ENCODE data around the gene ASPSCR1.

GRCh38 chr17:82007495-82008257 is 30.2 kb downstream of the ASPSCR1 start:
- TF ChIP-seq CTCF (IDR thresholded peaks at IDR 0.05 in 2 of 3, conservative IDR thresholded peaks at IDR 0.05 in 1 of 3; ENCODE audit: insufficient read depth in 2 of 3, low read depth in 1 of 3, low read length in 3 of 3) (peak in 1 of 3 experiments; percentile 66; a peak in 2 of 6 replicates), POLR2A (conservative IDR thresholded peaks at IDR 0.05) (no peak), SMARCA5 (IDR thresholded peaks at IDR 0.05) (no peak), ZNF785 (CRISPR knock-in tag; IDR thresholded peaks at IDR 0.05) (no peak), ZNF311 (CRISPR knock-in tag; IDR thresholded peaks at IDR 0.05) (no peak), HDAC2 (IDR thresholded peaks at IDR 0.05) (no peak), SFPQ (IDR thresholded peaks at IDR 0.05; ENCODE audit: low read depth, low read length) (no peak), KDM5B (IDR thresholded peaks at IDR 0.05; ENCODE audit: insufficient replicate concordance, low read depth, low read length) (no peak), DLX4 (CRISPR knock-in tag; IDR thresholded peaks at IDR 0.05) (no peak), E2F6 (IDR thresholded peaks at IDR 0.05; ENCODE audit: borderline replicate concordance in 1 of 2, extremely low read depth in 1 of 2, insufficient read depth in 1 of 2, insufficient read length in 1 of 2, low read depth in 1 of 2, low read length in 1 of 2, poor library complexity in 1 of 2, severe bottlenecking in 1 of 2) (no peak), TAF1 (IDR thresholded peaks at IDR 0.05; ENCODE audit: control insufficient read depth, extremely low read depth, insufficient read depth, low read length, severe bottlenecking) (no peak), UBTF (IDR thresholded peaks at IDR 0.05; ENCODE audit: borderline replicate concordance in 1 of 2, low read depth in 2 of 2, low read length in 2 of 2) (no peak), ZNF24 (IDR thresholded peaks at IDR 0.05) (no peak)
- TF ChIP-seq, protein P1, sequence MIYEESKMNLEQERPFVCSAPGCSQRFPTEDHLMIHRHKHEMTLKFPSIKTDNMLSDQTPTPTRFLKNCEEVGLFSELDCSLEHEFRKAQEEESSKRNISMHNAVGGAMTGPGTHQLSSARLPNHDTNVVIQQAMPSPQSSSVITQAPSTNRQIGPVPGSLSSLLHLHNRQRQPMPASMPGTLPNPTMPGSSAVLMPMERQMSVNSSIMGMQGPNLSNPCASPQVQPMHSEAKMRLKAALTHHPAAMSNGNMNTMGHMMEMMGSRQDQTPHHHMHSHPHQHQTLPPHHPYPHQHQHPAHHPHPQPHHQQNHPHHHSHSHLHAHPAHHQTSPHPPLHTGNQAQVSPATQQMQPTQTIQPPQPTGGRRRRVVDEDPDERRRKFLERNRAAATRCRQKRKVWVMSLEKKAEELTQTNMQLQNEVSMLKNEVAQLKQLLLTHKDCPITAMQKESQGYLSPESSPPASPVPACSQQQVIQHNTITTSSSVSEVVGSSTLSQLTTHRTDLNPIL (CRISPR knock-in tag; IDR thresholded peaks at IDR 0.05), result no peak

Measured in K562 (cell line).